NT2/D1 (cell line): Measurements from ENCODE around the gene OR5L2.

Experiments
- SUZ12 ChIP-seq: IDR thresholded peaks from 2 replicates; pipeline ENCODE4 v1.6.1; 2011; ENCODE audit not compliant: insufficient read length, insufficient read depth; ENCODE audit errors: extremely low read depth
- YY1 ChIP-seq: IDR thresholded peaks from 2 replicates; pipeline ENCODE4 v1.6.1; 2011; ENCODE audit not compliant: insufficient read length, insufficient read depth

- TF ChIP-seq SUZ12 = no peak
- no peak for TF ChIP-seq YY1
Observed at GRCh38 chr11:55793321-55793720, 33.7 kb upstream of the OR5L2 start.
